ENCODE data around the gene DAO. TPM values are rescaled to one million over a fixed set of nuclear protein-coding genes. Genes with fewer than 3 reads are reported as not detected.
"Not testable (repeated sequence)": the region's sequence is repeated elsewhere in the genome, so short reads cannot be mapped to it uniquely, and the experiment has no call there.

DAO gene
- total and polyA plus RNA-seq, 2 experiments from 2014 or later = 0.88 to 0.90 TPM

- DNase-seq (ENCODE audit: low spot score) = no peak
- Histone ChIP-seq H3K27ac (no peak overlapping the region), H3K9me3 (ENCODE audit: low read depth) (no peaks in the 10 kb centered on the region), H3K4me1 (ENCODE audit: insufficient read depth) (no peaks in the 10 kb centered on the region), H3K27me3 (no peaks in the 10 kb centered on the region), H3K4me3 (no peak overlapping the region), H3K9me2 (replicated peaks; ENCODE audit: insufficient read depth) (no peaks in the 10 kb centered on the region), H2AFZ (no peak overlapping the region), H3K79me2 (no peaks in the 10 kb centered on the region), H3K36me3 (replicated peaks; ENCODE audit: insufficient read depth, low read depth) (no peaks in the 10 kb centered on the region), H3K4me2 (no peak overlapping the region), H4K20me1 (ENCODE audit: insufficient read depth, poor library complexity, severe bottlenecking) (no peaks in the 10 kb centered on the region)
- 98% methylated on average over 4 of the region's 4 CpGs for WGBS (ENCODE audit: low lambda C conversion rate, missing lambda C conversion rate)
- no peak for TF ChIP-seq CTCF (IDR thresholded peaks at IDR 0.05; ENCODE audit: poor library complexity)
Observed at GRCh38 chr12:108865169-108865568, 14.7 kb upstream of the DAO start.

- not testable (repeated sequence) for H2AFZ ChIP-seq; H3K27me3 ChIP-seq; H3K9me3 ChIP-seq (ENCODE audit: low read depth); H3K4me1 ChIP-seq (ENCODE audit: insufficient read depth); H4K20me1 ChIP-seq (ENCODE audit: insufficient read depth, poor library complexity, severe bottlenecking); DNase-seq (ENCODE audit: low spot score); H3K36me3 ChIP-seq (replicated peaks; ENCODE audit: insufficient read depth, low read depth); H3K9me2 ChIP-seq (replicated peaks; ENCODE audit: insufficient read depth); H3K27ac ChIP-seq; H3K79me2 ChIP-seq; H3K4me3 ChIP-seq; H3K4me2 ChIP-seq
- WGBS (ENCODE audit: low lambda C conversion rate, missing lambda C conversion rate) = 93% methylated on average over 10 of the region's 10 CpGs
Observed at GRCh38 chr12:108866083-108866482, 13.8 kb upstream of the DAO start.

- Histone ChIP-seq H3K27ac (no peak overlapping the region), H3K27me3 (no peaks in the 10 kb centered on the region), H3K4me3 (no peak overlapping the region), H3K9me2 (replicated peaks; ENCODE audit: insufficient read depth) (no peaks in the 10 kb centered on the region), H4K20me1 (ENCODE audit: insufficient read depth, poor library complexity, severe bottlenecking) (no peaks in the 10 kb centered on the region), H3K79me2 (no peaks in the 10 kb centered on the region), H2AFZ (no peak overlapping the region), H3K4me2 (no peak overlapping the region), H3K9me3 (ENCODE audit: low read depth) (no peaks in the 10 kb centered on the region), H3K36me3 (replicated peaks; ENCODE audit: insufficient read depth, low read depth) (no peaks in the 10 kb centered on the region), H3K4me1 (ENCODE audit: insufficient read depth) (no peaks in the 10 kb centered on the region)
- TF ChIP-seq EZH2phosphoT487 (IDR thresholded peaks at IDR 0.05; ENCODE audit: low read depth, severe bottlenecking, unreplicated experiment) (no peak), CTCF (IDR thresholded peaks at IDR 0.05; ENCODE audit: poor library complexity) (no peak), EZH2 (IDR thresholded peaks at IDR 0.05; ENCODE audit: borderline replicate concordance) (no peak)
- 91% methylated on average over 4 of the region's 4 CpGs for WGBS (ENCODE audit: low lambda C conversion rate, missing lambda C conversion rate)
- no peak for DNase-seq (ENCODE audit: low spot score)
Observed at GRCh38 chr12:108868781-108869180, 11.1 kb upstream of the DAO start.

GRCh38 chr12:108875280-108875679, 4.6 kb upstream of the DAO start:
- no peak for TF ChIP-seq EZH2 (IDR thresholded peaks at IDR 0.05; ENCODE audit: borderline replicate concordance)
- no peak for TF ChIP-seq EZH2phosphoT487 (IDR thresholded peaks at IDR 0.05; ENCODE audit: low read depth, severe bottlenecking, unreplicated experiment)
- no peak for TF ChIP-seq CTCF (IDR thresholded peaks at IDR 0.05; ENCODE audit: poor library complexity)
- Histone ChIP-seq H3K27ac (no peak overlapping the region), H3K9me3 (ENCODE audit: low read depth) (no peaks in the 10 kb centered on the region)

More at GRCh38 chr12:108875280-108875679, 4.6 kb upstream of the DAO start:
- no peaks in the 10 kb centered on the region for H3K4me1 ChIP-seq (ENCODE audit: insufficient read depth)
- H4K20me1 ChIP-seq (ENCODE audit: insufficient read depth, poor library complexity, severe bottlenecking) = no peaks in the 10 kb centered on the region
- H3K4me3 ChIP-seq = no peak overlapping the region
- no peaks in the 10 kb centered on the region for H3K9me2 ChIP-seq (replicated peaks; ENCODE audit: insufficient read depth)
- DNase-seq (ENCODE audit: low spot score) = no peak
- H2AFZ ChIP-seq = no peak overlapping the region
- no peaks in the 10 kb centered on the region for H3K79me2 ChIP-seq
- 19% methylated on average over 1 of the region's 1 CpG for WGBS (ENCODE audit: low lambda C conversion rate, missing lambda C conversion rate)
- no peaks in the 10 kb centered on the region for H3K27me3 ChIP-seq
- H3K4me2 ChIP-seq = no peak overlapping the region
- no peaks in the 10 kb centered on the region for H3K36me3 ChIP-seq (replicated peaks; ENCODE audit: insufficient read depth, low read depth)
